Cardiac fibroblast (primary cell): ENCODE data around the gene KCNQ5.
"Not testable (repeated sequence)": the region's sequence is repeated elsewhere in the genome, so short reads cannot be mapped to it uniquely, and the experiment has no call there.

Experiments used
- DNase-seq, 2 donors: peaks; one replicate each; pipeline versions ENCODE4 v3.0.0 to v3.0.0-alpha.2; 2010; ENCODE audit warnings: low read depth in 2 of 2
- H3K4me3 ChIP-seq, 2 donors: replicated peaks in 1 of 2; 1 replicate in 1 of 2; 2 replicates in 1 of 2; pipeline ENCODE4 v1.5.1; 2011; ENCODE audit warnings: low read depth in 2 of 2, low read length in 2 of 2, mild to moderate bottlenecking in 2 of 2, moderate library complexity in 1 of 2
- TF ChIP-seq, protein P1 (sequence below): IDR thresholded peaks from one replicate; pipeline ENCODE4 v1.5.1; 2011; ENCODE audit warnings: low read depth, mild to moderate bottlenecking, low read length, inconsistent platforms

Gene KCNQ5

GRCh38 chr6:72876256-72876655, 254.4 kb downstream of the KCNQ5 start:
- TF ChIP-seq, protein P1, sequence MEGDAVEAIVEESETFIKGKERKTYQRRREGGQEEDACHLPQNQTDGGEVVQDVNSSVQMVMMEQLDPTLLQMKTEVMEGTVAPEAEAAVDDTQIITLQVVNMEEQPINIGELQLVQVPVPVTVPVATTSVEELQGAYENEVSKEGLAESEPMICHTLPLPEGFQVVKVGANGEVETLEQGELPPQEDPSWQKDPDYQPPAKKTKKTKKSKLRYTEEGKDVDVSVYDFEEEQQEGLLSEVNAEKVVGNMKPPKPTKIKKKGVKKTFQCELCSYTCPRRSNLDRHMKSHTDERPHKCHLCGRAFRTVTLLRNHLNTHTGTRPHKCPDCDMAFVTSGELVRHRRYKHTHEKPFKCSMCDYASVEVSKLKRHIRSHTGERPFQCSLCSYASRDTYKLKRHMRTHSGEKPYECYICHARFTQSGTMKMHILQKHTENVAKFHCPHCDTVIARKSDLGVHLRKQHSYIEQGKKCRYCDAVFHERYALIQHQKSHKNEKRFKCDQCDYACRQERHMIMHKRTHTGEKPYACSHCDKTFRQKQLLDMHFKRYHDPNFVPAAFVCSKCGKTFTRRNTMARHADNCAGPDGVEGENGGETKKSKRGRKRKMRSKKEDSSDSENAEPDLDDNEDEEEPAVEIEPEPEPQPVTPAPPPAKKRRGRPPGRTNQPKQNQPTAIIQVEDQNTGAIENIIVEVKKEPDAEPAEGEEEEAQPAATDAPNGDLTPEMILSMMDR = no peak
- no peak overlapping the region for H3K4me3 ChIP-seq
- no peak for DNase-seq

- H3K4me3 ChIP-seq = no peak overlapping the region
- no peak for DNase-seq
- TF ChIP-seq, protein P1 = no peak
Observed at GRCh38 chr6:72886170-72886569, 264.3 kb downstream of the KCNQ5 start.

- TF ChIP-seq, protein P1 = no peak
- H3K4me3 ChIP-seq = no peak overlapping the region
- DNase-seq = no peak
Observed at GRCh38 chr6:72890233-72890632, 268.4 kb downstream of the KCNQ5 start.

DNA sequence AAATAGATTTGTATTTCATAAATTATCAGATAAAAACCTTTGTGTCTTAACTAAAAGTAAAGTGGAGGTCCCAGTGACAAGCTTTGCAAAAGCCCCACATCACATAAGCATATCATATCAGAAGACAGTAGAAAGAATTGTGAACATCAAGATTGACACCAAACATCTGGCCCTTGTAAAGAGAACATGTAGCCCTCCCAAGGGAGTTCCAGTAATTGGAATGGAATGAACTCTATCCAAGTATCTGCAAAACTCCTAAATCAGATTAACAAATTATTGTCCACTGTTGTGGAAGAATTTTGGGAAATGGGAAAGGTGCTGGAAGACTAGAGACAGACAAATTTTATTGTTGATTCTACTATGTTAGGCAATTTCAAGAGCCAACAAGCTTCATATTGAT, 268.8 kb downstream of the KCNQ5 start:
- DNase-seq = peak in 1 of 2 donors; percentile 39
- H3K4me3 ChIP-seq = no peak overlapping the region
- TF ChIP-seq, protein P1 = no peak

GRCh38 chr6:72892901-72893300, 271.0 kb downstream of the KCNQ5 start:
- TF ChIP-seq, protein P1 = no peak
- no peak for DNase-seq

GRCh38 chr6:72894091-72894490, 272.2 kb downstream of the KCNQ5 start:
- no peak for DNase-seq
- TF ChIP-seq, protein P1 = no peak
- no peak overlapping the region for H3K4me3 ChIP-seq

More at GRCh38 chr6:72892901-72893300, 271.0 kb downstream of the KCNQ5 start:
- H3K4me3 ChIP-seq = no peak overlapping the region

- not testable (repeated sequence) for H3K4me3 ChIP-seq, DNase-seq
Observed at GRCh38 chr6:72898313-72898712, 276.4 kb downstream of the KCNQ5 start.
